HG03159 (cell line): ENCODE measurements around the gene SDC1.

Experiments
- ATAC-seq: cut with Tn5 transposase; IDR thresholded peaks from one replicate; pipeline ENCODE4 v1.9.1; 2021; ENCODE audit warnings: mild to moderate bottlenecking, moderate library complexity; ENCODE audit not compliant: unreplicated experiment

The SDC1 gene

DNA sequence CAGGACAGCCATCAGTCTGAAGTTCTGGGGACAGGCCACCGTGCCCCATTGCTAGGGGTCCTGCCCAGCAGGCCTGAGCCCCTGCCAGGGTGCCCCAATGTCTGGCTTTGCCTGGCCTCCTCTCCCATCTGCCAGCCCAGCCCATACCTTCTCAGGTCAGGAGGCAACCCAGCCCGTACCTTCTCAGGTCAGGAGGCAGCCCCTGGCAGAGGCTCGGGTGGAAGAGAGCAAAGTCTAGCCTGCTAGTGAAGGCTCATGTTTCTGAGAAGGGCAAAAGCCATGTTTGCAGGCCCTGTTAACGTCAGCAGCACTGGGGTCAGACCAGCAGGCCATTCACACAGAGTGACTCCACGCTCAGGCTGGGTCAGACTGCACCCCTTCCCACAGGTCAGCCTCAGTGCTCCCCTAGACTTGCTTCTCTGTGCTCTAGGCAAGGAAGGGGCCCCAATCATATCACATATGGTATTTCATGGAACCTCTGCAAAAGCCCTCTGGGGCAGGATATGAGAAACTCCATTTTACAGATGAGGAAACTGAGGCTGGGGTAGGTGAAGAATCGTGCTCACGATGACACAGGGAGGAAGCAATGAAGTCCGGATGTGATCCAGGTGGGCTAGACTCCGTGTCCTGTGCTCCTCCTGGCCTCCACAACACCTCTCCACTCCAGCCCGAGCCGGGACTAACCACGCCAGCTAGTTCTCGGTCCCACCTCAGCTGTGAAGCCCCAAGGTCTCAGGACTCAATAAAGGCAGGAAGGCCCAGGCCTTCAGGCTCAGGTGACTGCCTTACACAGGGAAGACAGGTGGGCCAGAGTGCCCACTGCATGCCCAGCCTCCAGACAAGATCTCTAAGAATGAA, 9.5 kb downstream of the SDC1 start:
- no peak for ATAC-seq

DNA sequence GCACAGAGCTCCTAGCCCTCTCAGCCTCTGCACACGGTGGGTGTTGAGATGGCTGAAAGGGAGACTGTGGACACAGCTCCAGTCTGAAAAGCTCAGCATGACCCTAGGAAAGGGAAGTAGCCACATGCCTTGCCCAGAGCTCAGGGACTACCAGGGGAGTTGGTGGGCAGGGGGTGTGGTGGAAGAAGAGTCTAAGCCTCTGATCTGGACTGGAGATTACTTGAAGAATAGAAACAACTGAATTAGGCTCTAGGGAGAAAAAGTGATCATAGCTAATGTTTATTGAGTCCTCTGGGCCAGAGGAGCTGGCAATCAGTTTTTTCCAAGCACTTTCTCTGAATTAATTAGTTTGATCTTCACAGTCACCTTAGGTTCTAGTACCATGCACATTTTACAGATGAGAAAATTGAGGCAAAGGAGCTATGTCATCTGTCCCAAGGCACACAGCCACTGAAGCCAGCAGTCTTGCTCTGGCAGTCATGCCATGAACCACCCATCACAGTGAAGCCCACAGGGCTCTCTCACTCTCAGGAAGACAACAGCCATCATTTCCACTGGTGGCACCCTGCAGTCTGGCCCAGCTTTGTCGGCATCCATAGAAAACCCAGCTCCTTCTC, 10.3 kb downstream of the SDC1 start:
- ATAC-seq = no peak

DNA sequence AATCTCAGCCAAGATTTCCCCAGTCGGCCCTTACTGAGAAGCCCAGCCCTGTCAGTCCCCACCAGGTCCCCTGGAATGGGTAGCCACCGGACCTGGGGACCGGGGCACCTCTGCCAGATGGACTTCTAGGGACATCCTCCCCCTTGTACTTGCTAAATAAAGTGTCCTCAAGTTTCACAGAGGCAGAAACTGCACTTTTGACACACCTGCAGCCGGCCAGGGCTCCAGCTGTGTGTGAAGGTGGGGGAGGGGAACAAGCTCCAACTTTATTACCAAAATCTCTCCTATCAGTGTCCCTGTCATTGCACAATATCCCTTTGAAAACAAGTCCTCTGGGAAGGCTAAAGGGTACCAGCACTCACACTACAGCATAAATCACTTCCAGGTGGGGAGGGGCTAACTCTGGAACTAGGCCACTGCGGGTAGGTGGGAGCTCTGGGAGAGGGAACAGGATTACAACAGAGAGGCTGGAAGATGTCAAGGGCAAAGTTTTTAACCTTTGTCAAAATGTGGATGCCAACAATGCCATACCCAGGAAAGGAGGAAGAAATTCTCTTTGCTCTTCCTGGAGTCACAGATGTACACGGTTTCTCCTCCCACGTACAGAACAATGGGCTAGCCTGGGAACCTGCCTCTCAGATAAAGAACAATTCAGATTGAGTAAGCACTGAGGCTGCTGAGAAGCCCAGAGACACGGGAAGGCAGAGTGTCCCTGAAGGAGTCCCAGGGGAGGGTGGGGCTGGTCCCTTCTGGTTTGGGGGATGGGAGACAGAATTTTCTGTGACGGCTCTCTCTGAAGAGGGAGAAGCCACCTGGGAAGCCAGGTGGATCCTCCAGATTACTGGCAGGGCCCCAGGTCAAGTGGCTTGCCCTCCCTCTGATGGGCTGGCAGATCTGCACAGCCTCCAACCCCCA, 11.0 kb downstream of the SDC1 start:
- no peak for ATAC-seq

DNA sequence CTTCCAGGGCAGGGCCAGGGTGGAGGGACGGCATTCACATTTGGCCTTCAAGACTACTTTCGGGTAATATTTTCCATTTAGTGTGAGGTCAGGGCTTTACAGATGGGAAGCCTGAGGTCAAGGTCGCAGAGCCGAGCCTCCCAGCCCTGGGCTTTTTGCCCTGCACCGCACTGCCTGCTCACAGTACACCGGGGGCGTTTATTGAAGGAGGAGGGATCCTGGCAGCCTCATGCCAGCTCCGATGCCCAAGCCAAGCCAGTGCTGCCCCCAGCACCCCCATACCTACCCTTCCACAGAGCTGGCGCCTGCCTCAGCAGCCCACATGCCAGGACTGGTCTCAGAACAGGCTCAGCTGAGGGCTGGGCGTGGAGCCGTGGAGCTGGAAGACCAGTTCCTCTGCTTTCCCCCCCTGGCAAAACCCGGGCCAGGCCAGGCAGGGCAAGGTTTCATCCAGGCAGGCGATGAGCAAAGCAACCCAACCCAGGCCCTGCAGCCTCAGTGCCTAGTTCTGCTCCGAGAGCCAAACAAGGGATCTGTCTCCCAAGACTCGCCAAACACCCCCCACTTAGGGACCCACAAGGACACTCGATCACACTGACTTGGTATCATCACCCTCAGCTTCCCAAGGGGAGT, 11.9 kb downstream of the SDC1 start:
- no peak for ATAC-seq

DNA sequence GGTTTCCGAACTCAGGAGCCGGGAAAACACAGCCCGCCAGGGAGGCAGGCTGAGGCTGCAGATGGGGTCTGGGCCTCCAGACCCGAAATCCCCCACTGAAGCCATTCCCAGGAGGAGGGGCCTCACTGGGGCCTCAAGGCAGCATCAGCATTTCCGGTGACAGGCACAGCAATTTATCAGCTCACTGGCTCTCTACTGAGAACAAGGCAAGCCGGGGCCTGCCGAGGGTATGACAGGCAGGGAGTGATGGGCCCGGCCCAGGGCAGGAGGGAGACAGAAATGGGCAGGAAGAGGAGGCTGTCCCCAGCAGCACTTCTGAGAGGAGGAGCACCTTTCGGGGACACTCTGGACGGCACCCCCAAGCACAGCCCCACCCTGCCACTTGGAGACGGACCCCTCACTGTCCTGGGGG, 12.5 kb downstream of the SDC1 start:
- no peak for ATAC-seq

DNA sequence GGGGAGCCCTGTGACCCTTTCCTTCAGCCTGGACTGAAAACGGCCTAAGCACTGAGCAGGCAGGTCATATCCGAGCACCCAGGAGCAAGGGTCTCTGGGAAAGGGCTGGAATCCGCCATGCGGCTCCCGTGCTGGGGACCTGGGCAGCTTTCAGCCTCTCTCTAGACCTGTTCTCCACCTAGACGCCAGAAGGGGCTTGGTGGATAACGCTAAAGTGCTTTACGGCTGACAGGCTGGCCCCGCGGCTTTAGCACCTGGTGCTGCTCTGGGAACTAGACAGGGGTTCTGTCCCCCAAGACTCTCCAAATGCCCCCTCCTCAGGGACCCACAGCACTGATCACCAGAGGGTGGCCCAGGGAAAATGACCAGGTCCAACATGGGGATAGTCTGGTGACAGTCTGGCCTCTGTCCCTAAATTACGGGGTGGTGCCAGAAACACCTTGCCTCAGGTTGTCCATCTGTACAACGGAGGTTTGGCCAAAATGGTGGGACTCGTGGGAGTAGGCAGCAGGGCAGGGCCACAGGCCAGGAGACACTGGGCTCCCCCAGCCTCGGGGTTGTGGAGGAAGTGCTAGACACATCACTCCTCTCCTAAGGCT, 13.0 kb downstream of the SDC1 start:
- no peak for ATAC-seq

DNA sequence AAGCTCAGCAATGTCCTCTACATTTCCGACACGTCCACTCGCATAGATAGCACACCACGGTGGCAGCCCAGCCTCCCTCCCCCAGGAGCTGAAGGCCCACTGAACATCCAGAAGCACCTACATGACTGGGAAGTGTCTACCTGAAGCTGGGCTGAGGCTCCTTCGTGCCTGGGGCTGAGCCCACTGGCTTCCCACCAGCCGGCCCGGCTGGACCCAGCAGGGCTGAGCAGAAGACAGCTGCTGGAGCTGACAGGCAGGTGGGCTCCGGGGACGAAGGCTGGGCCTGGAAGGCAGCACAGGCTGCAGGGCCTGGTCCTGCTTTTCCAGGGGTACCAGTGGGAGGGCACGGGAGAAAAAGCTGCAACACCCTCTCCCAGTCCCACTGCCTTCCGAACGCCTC, 13.5 kb downstream of the SDC1 start:
- ATAC-seq = no peak

DNA sequence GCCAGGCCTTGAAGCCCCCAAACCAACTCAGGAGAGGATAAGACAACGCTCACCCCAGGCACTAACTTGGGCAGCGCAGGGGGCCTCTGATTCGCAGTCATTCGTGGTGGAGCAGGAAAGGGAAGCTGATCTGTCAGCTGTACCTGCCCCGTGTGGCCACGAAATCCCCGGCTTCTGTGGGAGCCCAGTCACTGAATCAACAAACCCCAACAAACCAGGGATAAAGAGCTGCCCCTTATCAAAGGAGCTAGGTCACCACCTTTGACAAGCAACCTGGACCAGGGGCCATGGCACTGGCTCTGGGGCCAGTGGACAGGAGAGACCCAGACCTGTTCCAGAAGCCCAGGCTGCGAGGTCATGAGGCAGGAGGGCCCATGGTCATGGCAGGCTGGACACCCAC, 14.5 kb downstream of the SDC1 start:
- no peak for ATAC-seq

DNA sequence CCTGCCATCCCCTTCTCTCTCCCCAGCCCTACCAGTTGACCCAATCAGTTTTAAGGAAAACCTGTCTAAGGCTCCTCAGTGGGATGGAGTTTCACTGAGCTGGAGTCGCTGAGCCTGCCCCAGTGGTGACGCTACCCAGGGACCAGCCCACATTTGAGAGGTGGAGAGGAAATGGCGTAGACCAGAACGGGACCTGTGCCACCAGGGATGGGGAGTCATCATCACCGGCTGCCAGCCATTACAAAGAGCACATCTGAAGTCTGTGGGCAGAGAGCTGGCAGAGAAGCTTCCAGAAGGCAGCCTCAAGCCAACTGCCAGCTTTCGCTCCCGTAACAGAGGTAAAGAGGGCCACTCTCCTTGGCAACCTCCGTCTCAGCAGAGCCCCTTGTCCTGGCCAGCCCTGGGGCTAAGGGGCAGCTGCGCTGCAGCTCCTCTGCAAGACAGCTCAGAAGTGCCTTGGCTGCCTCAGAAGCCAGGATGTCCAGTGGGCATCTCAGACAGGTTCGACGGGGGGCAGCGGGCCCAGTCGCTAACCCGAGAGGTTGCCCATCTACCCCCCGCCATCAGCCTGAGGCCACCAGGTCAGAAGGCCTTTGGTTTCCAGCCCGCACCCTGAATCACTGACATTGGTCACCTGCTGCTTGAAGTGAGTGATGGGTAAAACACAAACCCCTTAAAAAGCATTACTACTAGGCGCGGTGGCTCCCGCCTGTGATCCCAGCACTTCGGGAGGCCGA, 15.4 kb downstream of the SDC1 start:
- ATAC-seq = no peak

DNA sequence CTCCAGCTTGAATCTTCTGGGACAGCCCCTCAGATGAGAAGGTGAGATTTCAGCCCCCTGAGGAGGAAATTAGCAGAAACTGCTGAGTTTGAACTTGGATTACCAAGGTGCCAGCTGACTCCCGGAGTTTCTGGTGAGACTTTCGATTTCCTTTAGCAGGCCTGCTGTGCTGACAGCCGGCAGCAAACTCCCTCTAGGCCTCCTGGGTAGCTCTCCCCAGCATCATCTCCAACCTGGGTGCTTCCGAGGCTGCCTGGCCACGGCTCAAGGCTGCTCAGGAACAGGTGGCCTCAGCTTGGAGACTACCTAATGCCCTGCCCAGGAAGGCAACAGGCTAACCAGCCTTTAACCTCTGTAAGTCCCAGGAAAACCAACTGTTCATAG, 16.5 kb downstream of the SDC1 start:
- ATAC-seq = no peak

DNA sequence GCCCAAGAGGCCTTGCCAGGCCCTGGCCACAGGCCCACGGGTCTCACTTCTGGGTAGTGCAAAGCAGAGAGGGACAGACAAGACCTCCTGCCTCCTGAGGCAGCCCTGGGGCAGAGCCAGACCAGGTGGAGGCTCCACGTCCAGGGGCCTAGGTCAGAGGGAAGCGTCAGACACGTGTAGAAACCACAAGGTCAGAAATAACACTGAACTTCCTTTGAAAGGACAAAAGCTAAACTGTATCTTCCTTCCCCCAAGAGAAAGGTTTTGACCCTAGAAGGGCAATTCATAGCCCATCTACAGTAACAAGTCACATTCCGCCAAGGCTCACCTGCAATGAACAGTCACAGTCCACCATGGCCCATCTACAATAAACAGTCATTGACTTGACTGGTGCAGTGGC, 17.9 kb downstream of the SDC1 start:
- ATAC-seq = no peak

DNA sequence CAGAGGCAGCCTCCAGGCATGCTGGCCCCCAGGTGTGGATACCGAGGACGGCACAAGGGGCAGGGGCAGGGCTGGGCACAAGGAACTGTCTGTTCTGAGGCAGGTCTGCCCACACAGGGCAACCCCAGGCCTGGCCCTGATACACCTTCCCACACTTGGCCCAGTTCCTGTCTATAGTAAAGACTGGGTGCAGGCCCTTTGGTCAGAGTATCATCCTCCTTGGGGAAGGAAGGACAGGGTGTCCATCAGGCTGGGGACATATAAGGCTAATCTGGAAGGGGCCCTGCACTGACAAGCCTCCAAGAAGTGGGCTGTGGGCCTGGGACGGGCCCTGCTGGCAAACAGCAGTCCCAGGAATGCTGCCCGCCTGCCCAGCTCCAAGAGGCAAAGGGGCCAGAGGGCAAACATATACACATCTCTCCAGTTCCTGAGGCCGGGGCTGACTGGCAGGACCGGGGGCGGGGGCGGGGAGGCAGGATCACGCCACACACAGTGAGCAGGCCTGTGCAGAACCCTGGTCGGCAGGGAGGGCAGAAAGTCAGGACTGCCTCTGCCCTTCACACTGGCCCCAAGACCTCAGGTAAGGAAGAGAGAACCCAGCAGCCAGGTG, 18.9 kb downstream of the SDC1 start:
- no peak for ATAC-seq

DNA sequence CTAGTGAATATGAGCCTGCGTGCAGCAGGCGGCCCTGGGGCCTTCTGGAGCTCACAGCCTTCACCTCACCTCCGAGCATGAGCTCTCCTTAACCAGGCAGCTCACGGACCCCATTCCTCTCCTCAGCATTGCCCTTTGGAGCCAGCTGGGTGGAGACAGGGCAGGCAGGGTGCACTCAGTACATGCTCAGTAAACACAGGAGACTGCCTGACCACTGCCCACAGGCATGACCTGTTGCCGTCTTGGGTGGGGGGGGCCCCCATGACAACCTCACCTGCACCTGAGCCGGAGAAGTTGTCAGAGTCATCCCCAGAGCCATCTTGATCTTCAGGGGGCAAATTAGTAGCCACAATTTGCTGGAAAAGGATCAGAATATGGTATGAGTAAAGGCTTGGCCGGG, 19.9 kb downstream of the SDC1 start:
- ATAC-seq = no peak

DNA sequence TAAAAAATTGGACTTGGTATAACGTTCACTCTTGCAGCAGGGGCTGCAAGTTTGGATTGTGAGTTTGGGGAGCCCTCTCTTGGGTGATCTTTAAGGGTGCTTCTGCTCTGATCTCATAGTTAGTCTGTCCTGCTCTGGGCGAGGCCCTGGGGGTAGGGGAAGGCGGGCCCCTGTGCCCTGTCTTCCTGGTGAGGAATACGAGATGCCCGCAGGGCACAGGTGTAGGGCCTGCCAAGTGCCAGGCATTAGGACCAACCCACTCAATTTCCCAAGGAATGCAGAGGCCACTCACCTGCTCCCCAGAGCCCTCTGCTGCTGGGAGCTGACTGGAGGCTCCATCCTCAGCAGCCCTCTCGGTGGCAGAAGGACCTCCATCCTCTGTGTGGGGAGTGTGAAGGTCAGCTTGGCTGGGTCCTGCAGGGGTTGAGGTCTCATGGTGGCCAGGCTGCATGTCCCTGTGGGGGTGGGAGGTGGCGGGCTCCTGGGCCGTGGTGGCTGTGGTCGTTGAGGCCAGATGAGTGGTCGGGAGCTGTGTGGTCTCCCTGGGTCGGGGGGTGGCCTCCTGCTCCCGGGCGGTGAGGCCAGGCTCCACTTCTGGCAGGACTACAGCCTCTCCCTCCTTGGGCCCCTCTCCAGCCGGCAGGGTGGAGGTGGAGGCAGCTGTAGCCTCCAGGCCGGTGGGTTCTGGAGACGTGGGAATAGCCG, 21.3 kb downstream of the SDC1 start:
- no peak for ATAC-seq

DNA sequence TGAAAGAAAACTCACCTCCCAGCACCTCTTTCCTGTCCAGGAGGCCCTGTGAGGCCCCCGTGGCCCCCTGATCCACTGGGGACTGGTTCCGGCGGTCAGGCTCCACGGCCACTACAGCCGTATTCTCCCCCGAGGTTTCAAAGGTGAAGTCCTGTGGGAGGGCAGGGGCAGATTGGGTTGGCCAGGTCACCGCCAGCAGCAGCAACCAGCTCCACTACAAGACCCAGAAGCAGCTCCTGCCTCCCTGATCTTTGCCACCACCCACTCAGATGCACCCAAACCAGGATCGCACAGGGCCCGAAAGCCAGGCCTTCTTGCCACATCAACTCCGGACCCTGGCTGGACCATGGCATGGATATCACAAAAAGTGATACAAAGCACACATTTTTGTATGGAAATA, 21.9 kb downstream of the SDC1 start:
- no peak for ATAC-seq

DNA sequence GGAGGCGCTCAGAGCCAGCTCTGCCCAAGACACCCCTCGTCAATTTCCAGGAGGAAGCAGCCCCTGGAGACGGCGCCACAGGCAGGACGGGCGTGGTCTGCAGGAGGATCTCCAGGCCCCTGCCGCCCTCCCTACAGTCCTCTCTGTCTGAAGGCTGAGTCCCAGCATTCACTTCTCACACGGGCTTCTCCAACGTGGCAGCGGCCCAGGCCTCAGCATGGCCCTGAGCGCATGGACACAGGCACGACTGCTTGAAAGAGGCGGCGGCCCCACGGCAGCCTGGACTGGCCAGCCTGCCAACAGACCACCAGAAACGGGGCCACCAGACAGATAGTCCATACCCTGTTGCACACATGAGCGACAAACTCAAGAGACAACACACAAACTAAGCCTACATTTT, 23.3 kb downstream of the SDC1 start:
- no peak for ATAC-seq

DNA sequence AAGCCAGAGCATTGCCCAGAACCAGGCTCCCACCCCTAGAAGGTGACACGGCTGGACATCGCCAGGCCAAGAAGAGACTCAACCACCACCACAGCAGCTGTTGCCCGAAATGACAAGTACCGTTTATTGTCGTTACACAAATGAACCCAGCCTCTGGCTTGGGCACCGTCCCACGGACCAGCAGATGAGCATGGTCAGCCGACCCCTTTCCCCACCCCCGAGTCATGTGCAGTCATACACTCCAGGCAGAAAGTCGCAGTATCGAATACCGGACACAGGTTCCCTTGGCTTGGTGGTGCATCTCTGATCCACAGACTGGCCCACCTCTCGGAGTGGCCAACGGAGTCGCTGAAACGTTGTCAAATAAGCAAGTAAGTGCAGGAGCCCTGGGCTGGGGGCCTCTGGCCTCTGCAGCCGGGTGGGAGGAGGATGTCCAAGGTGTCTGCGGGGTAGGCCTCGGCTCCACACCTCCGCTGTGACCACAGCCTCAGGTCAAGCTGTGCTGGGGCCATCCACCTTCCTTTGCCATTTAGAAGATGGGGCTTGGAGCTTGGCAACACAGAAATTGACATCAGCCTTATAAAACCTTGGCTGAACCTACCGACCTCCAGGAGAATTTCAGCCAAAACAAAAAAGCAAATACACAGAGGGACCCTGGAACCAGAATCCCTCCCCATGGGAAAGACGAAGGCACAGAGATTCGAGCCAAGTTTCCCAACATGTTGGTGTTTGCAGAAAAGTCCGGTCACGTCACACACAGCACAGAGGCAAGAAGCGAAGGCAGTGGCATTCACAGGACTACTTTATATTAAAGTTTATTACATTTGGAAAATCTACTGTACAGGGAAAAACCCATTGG, 24.0 kb downstream of the SDC1 start:
- ATAC-seq = no peak

DNA sequence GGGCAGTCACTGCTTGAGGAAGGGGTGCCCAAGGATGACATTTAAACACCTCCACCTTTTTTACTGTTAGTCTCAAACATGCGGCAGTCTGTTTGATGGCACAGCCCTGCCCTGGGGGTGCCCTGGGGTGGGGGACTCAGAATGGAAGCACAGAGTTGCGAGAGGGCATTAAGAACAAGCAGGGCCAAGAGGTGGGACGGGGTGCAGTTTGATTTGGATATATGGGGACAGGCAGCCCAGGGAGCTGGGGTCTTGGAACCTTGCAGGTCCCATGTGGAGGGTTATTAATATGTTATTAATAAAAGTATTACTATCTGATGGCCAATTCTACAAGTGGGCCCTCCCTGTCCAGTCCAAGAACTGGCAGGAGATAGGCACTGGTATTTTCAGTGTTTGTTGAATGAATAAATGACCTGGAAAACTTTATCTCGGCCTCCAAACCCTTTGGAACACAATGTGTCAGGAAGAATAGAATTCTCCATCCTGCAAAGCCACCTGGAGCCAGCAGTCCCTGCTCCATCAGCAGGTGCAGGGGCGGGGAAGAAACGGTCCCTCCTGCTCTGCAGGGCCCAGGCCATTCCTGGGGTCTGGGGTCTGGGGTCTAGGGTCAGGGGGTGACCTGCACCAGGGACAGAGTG, 25.2 kb downstream of the SDC1 start:
- ATAC-seq = no peak
